T-helper 2 cell treated with Interferon-gamma antibody and Interleukin-4, amounts not matched to agents 5 μg/mL and 100 μg/mL, for 36 hours (primary cell): ENCODE data around the gene CASP12.

Experiments
- DNase-seq: peaks from one replicate; pipeline ENCODE4 v3.0.0; 2021; ENCODE audit warnings: low spot score
- H3K27ac Mint-ChIP-seq: one replicate; pipeline ENCODE4 v1.8.0; 2021; ENCODE audit warnings: mild to moderate bottlenecking, mixed read lengths
- H3K27me3 Mint-ChIP-seq: one replicate; pipeline ENCODE4 v1.8.0; 2021; ENCODE audit warnings: low read depth, mixed read lengths
- H3K36me3 Mint-ChIP-seq: one replicate; pipeline ENCODE4 v1.8.0; 2021; ENCODE audit warnings: low read depth, mixed read lengths
- H3K4me1 Mint-ChIP-seq: one replicate; pipeline ENCODE4 v1.8.0; 2021; ENCODE audit warnings: low read depth, mixed read lengths
- H3K4me3 Mint-ChIP-seq: one replicate; pipeline ENCODE4 v1.8.0; 2022; ENCODE audit warnings: mild to moderate bottlenecking, moderate library complexity, mixed read lengths
- H3K9me3 Mint-ChIP-seq: one replicate; pipeline ENCODE4 v1.8.0; 2021; ENCODE audit warnings: mixed read lengths

Gene CASP12

DNA sequence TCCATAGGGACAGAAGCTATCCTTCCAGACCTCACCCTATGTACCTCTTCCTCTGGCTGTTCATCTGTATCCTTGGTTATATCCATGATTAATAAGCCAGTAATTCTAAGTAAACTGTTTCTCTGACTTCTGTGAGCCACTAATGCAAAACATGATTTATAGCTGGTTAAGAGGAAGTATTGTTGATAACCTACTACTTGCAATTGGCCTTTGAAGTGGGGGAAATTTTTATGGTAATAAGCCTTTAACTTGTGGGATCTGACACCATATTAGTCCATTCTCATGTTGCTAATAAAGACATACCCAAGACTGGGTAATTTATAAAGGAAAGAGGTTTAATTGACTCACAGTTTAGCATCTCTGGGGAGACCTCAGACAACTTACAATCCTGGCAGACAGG lies 21.9 kb downstream of the CASP12 start:
- Mint-ChIP-seq H3K36me3 (peaks cover 2% of the 10 kb centered on the region), H3K4me1 (peaks cover 32% of the 10 kb centered on the region), H3K9me3 (peaks cover 7% of the 10 kb centered on the region), H3K27ac (peak overlapping the region; percentile 45), H3K27me3 (no peaks in the 10 kb centered on the region), H3K4me3 (peak overlapping the region; percentile 43)
- no peak for DNase-seq

DNA sequence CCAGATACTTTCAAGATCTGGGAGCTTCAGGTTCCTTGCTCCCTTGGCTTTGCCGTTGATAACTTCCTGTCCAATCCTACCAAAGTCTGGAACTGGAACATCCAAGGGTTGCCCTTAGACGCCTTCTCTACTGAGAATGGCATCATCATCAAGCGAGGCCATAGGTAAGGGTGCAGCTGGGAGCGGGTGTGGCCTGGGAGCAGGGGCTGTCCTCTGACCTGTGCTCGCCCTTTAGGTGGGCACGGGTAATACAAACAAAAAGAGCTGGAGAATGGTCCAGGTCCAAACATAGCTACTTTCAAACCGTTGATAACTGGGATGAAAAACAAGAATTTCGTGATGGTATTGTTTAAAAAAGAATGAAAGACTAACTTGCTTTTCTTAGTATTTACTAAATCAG lies 25.0 kb downstream of the CASP12 start:
- Mint-ChIP-seq H3K36me3 (no peaks in the 10 kb centered on the region), H3K27ac (no peak overlapping the region)

DNA sequence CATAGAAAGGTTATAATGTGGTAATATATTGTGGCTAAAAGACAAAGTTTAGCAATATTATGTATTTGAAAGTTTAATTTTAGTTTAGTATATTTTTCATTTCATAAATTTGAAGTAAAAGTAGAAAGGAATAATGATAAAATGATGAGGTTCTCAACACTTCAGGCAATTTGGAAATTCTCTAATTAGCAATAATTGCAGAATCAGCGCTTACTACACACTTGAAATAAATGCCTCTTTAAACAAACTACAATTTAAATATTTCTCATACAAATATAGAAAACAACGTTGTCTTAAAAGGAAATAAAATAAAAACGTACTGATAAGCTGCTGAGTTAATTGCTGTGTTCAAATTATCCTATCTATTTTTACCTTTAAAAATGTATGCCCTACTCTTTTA lies 25.9 kb downstream of the CASP12 start:
- Mint-ChIP-seq H3K9me3 (no peaks in the 10 kb centered on the region), H3K4me1 (peaks cover 28% of the 10 kb centered on the region), H3K27me3 (no peaks in the 10 kb centered on the region), H3K27ac (no peak overlapping the region), H3K4me3 (no peak overlapping the region), H3K36me3 (no peaks in the 10 kb centered on the region)
- no peak for DNase-seq

More for the DNA sequence above, 25.0 kb downstream of the CASP12 start:
- H3K9me3 Mint-ChIP-seq: no peaks in the 10 kb centered on the region
- H3K4me3 Mint-ChIP-seq: no peak overlapping the region
- no peaks in the 10 kb centered on the region for H3K27me3 Mint-ChIP-seq
- H3K4me1 Mint-ChIP-seq: peaks cover 34% of the 10 kb centered on the region
- no peak for DNase-seq

DNA sequence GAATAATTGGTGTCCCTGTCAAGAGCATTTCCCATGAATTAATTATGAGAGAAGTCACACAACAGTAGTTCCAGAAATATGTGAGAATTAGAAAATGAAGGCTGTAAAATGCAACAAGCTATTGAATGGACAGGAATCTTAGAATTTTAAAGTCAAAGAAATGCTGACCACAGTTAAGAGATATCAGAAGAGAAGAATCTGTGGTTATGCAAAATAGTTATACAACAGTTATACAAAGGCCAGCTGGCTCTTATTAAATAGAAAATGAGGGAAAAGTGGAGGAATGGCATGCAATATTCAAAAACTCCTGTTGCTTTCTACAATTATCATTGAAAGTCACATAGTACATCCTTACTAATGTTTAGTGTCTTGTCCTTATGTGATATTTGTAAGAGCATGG lies 27.4 kb downstream of the CASP12 start:
- no peak overlapping the region for H3K27ac Mint-ChIP-seq
- peaks cover 14% of the 10 kb centered on the region for H3K4me1 Mint-ChIP-seq
- H3K36me3 Mint-ChIP-seq: no peaks in the 10 kb centered on the region
- no peak overlapping the region for H3K4me3 Mint-ChIP-seq
- H3K9me3 Mint-ChIP-seq: peaks cover 3% of the 10 kb centered on the region
- DNase-seq: no peak
- no peaks in the 10 kb centered on the region for H3K27me3 Mint-ChIP-seq

DNA sequence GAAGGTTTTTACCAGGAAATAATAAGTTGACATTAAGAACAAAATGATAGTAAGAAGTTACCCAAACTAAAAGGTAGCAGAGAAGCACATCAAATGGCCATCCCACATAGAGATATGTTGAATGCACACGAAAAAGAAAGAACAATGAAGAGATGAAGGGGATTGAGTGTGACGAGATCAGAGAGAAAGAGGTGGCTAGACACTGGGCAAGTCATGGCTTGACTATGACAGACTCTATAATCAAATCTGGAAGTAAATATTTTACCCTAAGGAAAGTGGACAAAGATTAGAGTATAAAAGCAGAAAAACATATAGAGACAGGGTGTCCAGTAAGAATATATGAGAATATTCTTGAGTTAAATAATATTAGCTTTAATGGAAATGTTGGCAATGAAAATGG lies 31.4 kb downstream of the CASP12 start:
- DNase-seq: no peak
- Mint-ChIP-seq H3K27ac (no peak overlapping the region), H3K36me3 (no peaks in the 10 kb centered on the region), H3K27me3 (no peaks in the 10 kb centered on the region), H3K4me1 (peaks cover 8% of the 10 kb centered on the region), H3K9me3 (peaks cover 18% of the 10 kb centered on the region), H3K4me3 (no peak overlapping the region)

DNA sequence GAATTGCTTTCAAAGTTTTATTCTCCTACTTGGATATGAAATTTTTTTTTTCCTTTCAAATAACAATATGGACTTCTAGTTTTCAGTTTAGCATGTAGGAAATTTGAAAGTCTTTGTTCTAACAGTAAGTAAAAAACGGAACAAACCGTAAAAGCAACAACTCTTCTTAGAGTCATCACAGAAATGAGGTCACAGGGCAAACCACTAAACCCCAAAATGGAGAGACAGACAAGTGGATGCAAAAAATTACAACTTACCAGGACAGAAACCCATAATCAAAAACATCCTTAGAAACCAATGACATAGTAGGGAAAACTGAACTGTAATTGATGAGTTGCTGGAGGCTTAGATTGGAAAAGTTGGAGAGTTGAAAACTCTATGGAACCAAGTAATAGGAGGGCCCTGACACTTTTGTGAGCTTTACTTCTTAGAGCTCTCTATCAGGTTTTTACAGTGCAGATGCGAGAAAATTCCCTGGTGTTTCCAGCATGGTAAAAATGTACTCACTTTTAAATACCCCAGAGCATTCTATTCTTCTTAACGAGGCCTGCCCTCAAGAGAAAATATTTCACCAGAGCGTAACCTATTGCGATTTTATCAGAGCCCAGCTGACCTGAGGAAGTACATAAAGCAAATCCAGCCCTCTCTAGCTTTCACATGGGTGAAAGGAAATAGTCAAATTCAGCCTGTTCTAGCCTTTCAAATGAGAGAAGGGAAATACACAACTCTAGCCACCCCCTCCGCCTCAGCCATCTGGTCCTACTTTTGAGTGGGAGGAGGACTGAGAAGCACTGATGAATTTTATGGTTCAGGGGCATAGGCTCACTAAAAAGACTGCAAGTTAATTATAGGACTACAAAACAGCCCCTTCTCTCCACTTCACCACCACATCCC lies 39.1 kb downstream of the CASP12 start:
- no peak for DNase-seq
- H3K4me1 Mint-ChIP-seq: peaks cover 5% of the 10 kb centered on the region
- no peaks in the 10 kb centered on the region for H3K9me3 Mint-ChIP-seq
- H3K4me3 Mint-ChIP-seq: peak overlapping the region; percentile 6
- H3K36me3 Mint-ChIP-seq: no peaks in the 10 kb centered on the region
- no peaks in the 10 kb centered on the region for H3K27me3 Mint-ChIP-seq
- H3K27ac Mint-ChIP-seq: peak overlapping the region; percentile 28

DNA sequence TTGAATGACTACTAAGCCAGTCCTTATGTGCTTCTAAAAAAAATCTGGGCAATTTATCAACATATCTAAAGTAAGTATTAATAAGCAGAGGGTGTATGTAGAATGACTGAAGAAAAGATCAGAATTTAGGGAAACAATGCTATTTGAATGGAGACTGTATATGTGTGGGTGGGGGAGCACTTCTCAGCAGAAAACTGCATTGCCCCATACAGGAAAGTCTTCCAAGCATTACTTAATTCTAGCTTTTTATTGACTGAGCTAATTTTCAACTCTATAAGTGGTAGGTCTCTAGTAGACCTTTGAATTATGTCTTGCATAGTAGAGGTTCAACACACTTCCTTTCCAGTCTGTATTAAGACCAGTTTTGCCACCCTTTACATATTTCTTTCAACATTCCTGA lies 41.7 kb downstream of the CASP12 start:
- Mint-ChIP-seq H3K27me3 (no peaks in the 10 kb centered on the region), H3K9me3 (no peaks in the 10 kb centered on the region), H3K36me3 (no peaks in the 10 kb centered on the region), H3K4me3 (no peak overlapping the region), H3K4me1 (peaks cover 5% of the 10 kb centered on the region), H3K27ac (no peak overlapping the region)
- DNase-seq: no peak

DNA sequence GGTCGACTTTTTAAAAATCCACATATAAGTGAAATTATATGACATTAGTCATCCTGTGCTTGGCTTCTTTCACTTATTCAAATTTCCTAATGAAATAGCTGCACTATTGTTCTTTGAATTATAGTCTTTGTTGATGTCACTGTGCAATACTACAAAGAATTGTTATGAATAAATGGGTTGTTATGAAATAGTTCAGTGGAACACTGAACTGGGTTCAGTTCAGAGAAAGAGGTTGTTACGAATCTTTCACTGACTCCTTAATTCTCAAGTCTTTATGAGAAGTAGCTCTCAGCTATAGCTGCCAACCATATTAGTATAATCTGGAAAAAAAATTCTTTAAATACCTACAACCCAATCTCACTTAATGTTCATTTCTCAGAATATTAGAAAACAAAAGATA lies 42.3 kb downstream of the CASP12 start:
- peaks cover 5% of the 10 kb centered on the region for H3K4me1 Mint-ChIP-seq
- H3K27ac Mint-ChIP-seq: no peak overlapping the region
- H3K4me3 Mint-ChIP-seq: no peak overlapping the region

DNA sequence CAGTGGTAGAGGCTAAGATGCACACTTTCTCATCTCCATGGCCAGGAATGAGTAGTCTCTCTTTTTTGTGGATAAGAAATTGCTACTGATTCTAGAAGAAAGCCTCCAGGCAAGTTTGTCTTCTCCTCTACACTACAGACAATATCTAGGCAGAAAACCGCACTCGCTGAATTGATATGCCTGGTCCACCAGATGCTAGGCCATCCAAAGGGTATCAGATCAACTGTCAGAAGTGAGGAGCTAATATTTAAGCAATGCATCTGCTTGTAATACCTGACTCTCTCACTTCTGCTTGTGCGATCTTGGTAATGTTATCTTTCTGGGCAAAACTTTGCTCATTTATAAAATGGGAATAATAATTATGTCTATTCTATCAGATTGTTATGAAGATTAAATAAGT lies 45.0 kb downstream of the CASP12 start:
- no peaks in the 10 kb centered on the region for H3K36me3 Mint-ChIP-seq
- H3K27me3 Mint-ChIP-seq: peaks cover 2% of the 10 kb centered on the region
- H3K9me3 Mint-ChIP-seq: no peaks in the 10 kb centered on the region
- no peak for DNase-seq
- H3K27ac Mint-ChIP-seq: no peak overlapping the region
- H3K4me1 Mint-ChIP-seq: no peaks in the 10 kb centered on the region
- no peak overlapping the region for H3K4me3 Mint-ChIP-seq

More for the DNA sequence above, 42.3 kb downstream of the CASP12 start:
- no peaks in the 10 kb centered on the region for H3K36me3 Mint-ChIP-seq
- no peaks in the 10 kb centered on the region for H3K9me3 Mint-ChIP-seq
- H3K27me3 Mint-ChIP-seq: no peaks in the 10 kb centered on the region
- DNase-seq: no peak

DNA sequence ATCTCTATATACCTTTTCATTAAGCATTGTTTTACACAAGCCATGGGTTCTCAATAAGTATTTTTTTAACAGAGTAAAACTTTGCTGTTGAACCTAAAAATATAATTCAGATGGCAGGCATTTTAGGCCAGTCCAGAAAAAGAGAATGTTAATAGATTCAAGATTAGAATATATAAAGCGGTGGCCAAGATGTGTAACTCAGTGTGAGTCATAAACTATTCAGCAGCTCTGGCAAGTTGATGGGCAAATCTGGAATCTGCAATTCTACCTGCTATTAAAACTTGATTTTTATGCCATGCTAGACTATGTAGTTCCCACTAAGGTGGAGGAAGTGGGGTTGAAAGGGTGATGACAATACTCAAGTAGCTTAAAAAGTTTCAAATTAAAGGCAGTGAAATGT lies 45.4 kb downstream of the CASP12 start:
- H3K9me3 Mint-ChIP-seq: no peaks in the 10 kb centered on the region
- H3K4me1 Mint-ChIP-seq: no peaks in the 10 kb centered on the region
- no peak overlapping the region for H3K4me3 Mint-ChIP-seq
- no peak for DNase-seq
- H3K27ac Mint-ChIP-seq: no peak overlapping the region
- H3K27me3 Mint-ChIP-seq: peaks cover 2% of the 10 kb centered on the region
- H3K36me3 Mint-ChIP-seq: no peaks in the 10 kb centered on the region

DNA sequence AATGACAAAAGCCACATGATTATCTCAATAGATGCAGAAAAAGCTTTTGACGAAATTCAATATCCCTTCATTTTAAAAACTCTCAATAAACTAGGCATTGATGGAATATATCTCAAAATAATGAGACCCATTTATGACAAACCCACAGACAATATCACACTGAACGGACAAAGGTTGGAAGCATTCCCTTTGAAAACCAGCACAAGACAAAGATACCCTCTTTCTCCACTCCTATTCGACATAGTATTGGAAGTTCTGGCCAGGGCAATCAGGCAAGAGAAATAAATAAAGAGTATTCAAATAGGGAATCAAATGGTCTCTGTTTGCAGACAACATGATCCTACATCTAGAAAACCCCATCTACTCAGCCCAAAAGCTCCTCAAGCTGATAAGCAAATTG lies 52.0 kb downstream of the CASP12 start:
- Mint-ChIP-seq H3K36me3 (no peaks in the 10 kb centered on the region), H3K4me3 (no peak overlapping the region), H3K9me3 (peaks cover 5% of the 10 kb centered on the region), H3K27ac (no peak overlapping the region), H3K27me3 (peaks cover 10% of the 10 kb centered on the region), H3K4me1 (no peaks in the 10 kb centered on the region)
- DNase-seq: no peak

DNA sequence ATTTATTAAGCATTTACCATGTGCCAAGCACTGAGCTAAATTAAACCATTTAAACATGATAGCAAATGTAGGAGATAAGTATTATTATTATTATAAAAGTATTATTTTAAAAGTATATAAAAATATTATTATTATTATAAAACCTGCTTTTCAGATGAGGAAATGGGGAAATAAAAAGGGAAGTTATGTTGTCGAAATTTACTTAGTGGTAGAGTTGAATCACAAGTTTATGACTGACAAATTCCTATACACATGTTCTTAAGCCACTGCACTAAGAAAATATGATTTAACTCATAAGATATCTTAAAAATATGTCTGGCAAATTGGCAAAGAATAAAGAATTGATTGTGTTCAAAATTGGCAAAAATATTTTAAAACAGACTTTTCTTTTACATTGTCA lies 53.8 kb downstream of the CASP12 start:
- Mint-ChIP-seq H3K4me1 (no peaks in the 10 kb centered on the region), H3K9me3 (peaks cover 5% of the 10 kb centered on the region), H3K27ac (no peak overlapping the region), H3K36me3 (no peaks in the 10 kb centered on the region), H3K4me3 (no peak overlapping the region), H3K27me3 (peaks cover 12% of the 10 kb centered on the region)
- no peak for DNase-seq

DNA sequence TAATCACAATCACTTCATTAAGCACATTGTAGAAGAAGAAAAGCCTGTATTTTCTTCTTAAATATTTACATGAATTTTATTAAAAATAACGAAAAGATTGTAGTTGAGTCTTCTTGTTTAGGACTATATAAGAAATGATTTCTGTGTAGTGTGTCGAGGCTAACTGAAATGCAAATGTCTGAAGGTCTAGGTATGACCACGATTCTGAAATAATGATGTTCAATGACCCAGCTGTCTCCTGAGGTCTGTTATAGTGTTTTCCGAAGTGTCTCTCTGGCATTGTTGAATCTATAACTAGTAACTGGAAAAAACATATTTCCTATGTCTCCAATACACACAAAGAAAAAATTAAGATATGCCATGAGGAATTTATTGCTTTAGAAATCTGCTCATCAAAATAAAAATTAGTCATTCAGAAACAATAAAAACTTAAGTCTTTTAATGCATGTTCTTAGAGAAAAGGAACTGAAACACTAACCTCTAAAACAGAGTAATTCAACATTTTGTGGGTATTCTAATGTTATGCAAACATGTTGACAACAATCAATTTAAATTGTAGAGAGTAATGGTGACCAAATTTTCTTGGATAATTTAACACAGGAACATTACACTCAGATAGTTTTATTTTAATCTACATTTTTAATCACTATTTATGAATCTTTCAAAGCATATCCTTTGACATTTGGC lies 55.0 kb downstream of the CASP12 start:
- Mint-ChIP-seq H3K4me1 (no peaks in the 10 kb centered on the region), H3K36me3 (no peaks in the 10 kb centered on the region), H3K27me3 (peaks cover 12% of the 10 kb centered on the region), H3K27ac (no peak overlapping the region), H3K4me3 (no peak overlapping the region), H3K9me3 (peaks cover 10% of the 10 kb centered on the region)
- DNase-seq: no peak

DNA sequence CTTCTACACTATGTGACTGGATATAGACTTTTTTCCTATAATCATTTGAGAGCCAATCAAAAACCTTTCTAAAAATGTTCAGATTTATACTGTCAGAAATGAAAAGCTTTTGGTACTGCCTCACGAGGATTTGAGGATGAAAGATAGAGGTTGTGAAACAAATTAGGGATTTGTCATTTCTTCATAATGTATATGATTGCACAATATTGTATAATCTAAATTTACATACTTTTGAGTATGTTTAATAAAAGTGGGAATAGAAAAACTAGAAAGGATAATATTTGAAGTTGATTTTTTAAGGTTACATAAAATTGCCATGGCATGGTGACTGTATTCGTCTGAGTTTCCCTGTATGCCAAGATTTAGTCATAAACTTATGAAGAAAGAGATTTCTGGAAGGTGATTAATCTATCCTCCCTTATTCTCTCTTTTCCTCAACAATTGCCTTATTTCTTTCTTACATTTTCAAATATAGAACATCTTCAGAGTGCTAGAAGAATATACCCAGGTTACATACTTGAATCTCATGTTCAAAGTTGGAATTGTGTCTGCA lies 56.2 kb downstream of the CASP12 start:
- Mint-ChIP-seq H3K36me3 (no peaks in the 10 kb centered on the region), H3K27ac (no peak overlapping the region), H3K27me3 (peaks cover 12% of the 10 kb centered on the region), H3K9me3 (peaks cover 10% of the 10 kb centered on the region), H3K4me1 (no peaks in the 10 kb centered on the region), H3K4me3 (no peak overlapping the region)
- DNase-seq: no peak
